ENCODE measurements around the gene DOCK11.

- TF ChIP-seq CTCF (IDR thresholded peaks at IDR 0.05): no peak
- no peak for TF ChIP-seq POLR2A (IDR thresholded peaks at IDR 0.05)
Measured at GRCh38 chrX:118548841-118549240, 53.2 kb downstream of the DOCK11 start.

All from uterus (tissue), 2 donors.